Activated CD4-positive, alpha-beta memory T cell treated with anti-CD3 and anti-CD28 coated beads, Interleukin-2, amount 10 ng/mL, durations not matched to agents 7 days and 5 days (primary cell): ENCODE results near the gene ULBP3. TPM values are rescaled to one million over a fixed set of nuclear protein-coding genes. Genes with fewer than 3 reads are reported as not detected.
A peak's percentile ranks its signal among the peaks of the same experiment; 100 is the strongest.

Experiments
- CTCF ChIA-PET: fragments of 350-600 bp; sonication (Branson Sonifier 250); formaldehyde crosslinking; loops from one replicate; lab custom pipeline; 2021; ENCODE audit warnings: antibody characterized with exemption, inconsistent platforms; lab: Charles Lee
- POLR2A ChIA-PET: fragments of 350-600 bp; sonication (Branson Sonifier 250); formaldehyde crosslinking; loops from one replicate; lab custom pipeline; 2021; ENCODE audit warnings: antibody characterized with exemption; lab: Charles Lee
- DNase-seq: peaks from one replicate; pipeline ENCODE4 v3.0.0-alpha.2; 2020
- H3K27ac Mint-ChIP-seq: one replicate; pipeline ENCODE4 v1.8.0; 2021; ENCODE audit warnings: mild to moderate bottlenecking, mixed read lengths
- H3K27me3 Mint-ChIP-seq: one replicate; pipeline ENCODE4 v1.8.0; 2021; ENCODE audit warnings: mixed read lengths
- H3K36me3 Mint-ChIP-seq: one replicate; pipeline ENCODE4 v1.8.0; 2021; ENCODE audit warnings: low read depth, mixed read lengths
- H3K4me1 Mint-ChIP-seq: one replicate; pipeline ENCODE4 v1.8.0; 2021; ENCODE audit warnings: mixed read lengths
- H3K4me3 Mint-ChIP-seq: one replicate; pipeline ENCODE4 v1.8.0; 2021; ENCODE audit warnings: mild to moderate bottlenecking, mixed read lengths
- H3K9me3 Mint-ChIP-seq: one replicate; pipeline ENCODE4 v1.8.0; 2021; ENCODE audit warnings: mixed read lengths
- total RNA-seq, 2 experiments: library from RNA; stranded (reverse); gene quantifications; one replicate each; pipeline ENCODE4 v1.2.3, GENCODE V29; 2021

ULBP3 gene
- total RNA-seq = 1 to 10 TPM; 2.2 to 3.5 TPM

DNA sequence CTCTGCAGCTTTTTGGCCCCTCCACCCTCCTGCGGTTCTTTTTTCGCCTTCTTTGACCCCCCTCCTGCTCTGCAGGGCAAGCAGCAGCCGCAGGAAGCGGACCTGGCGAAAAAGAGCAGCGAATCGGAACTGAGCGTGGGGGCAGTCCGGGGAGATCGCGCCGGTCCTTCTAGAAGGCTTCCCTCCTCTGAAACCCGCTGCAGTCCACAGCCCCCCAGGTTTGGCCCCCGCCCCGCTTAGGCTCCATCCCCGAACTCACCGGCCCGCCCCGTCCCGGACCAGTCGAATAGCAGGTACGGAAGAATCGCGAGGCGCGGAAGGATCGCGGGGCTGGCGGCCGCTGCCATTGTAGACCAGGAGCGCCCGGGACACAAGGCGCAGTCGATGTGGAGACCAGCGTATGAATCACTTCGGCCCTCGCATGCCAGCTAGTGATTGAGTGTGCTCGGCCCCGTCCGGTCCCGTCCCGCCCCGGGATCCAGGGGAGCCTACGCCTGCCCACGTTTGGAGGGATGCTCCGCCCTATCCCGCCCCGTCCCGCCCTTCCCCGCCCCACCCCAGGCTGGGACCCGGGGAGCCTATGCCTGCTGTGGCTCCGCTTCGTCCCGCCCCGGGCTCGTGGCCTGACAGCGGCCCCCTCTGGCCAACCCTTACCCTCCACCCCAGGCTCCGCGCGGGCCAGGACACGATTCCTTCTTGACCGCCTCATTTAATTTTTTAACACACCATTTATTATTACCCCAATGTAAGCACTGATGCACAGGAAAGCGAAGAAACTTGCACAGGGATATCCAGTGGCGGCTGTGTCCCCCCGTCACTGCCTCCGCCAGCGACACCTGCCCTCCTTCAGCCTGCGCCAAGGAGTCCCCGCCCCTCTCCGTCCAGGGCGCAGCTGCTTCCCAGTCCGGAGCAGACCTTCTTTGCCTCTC is at the start of gene ULBP3:
TSS of gene ULBP3 (minus strand) at position 402 of the 929 bp plus-strand sequence. CDS start at position 347, 55 bp downstream.
- POLR2A ChIA-PET = interaction anchor here (1.0 kb wide), 1 partner anchor 17 kb away, joined by 3 read pairs; no protein-coding TSS in a partner anchor

DNA sequence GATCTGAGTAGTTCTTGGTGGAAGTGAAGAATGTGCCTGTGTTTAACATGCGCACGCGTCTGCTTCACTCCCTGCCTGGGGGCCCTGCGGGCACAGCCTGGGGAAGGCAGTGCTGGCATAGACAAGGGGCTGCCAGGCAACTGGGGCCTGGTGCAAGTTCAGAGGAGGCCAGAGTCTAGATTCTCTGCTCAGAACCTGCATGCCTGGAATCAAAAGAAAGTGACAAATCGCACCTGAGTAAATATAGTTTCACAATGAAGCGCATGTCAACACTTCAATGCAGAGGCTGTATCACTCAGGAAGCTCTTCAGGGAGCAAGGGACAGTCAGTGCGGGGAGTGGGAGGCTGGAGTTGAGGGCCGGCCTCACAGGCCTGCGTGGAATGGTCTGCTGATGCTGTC is 49.7 kb upstream of the ULBP3 start:
- POLR2A ChIA-PET = no interaction called here
- no peaks in the 10 kb centered on the region for H3K9me3 Mint-ChIP-seq

More for the DNA sequence above, at the start of gene ULBP3:
- CTCF ChIA-PET = interaction anchor here (6.5 kb wide), 1 partner anchor 12 kb away, joined by 49 read pairs; no protein-coding TSS in a partner anchor
- peak; percentile 78 for DNase-seq
- H3K4me3 Mint-ChIP-seq = peak within 1 kb of the TSS; percentile 69
- peaks cover 19% of the 10 kb centered on the region for H3K27me3 Mint-ChIP-seq
- H3K27ac Mint-ChIP-seq = no peak within 1 kb of the TSS
- H3K36me3 Mint-ChIP-seq = no peaks in the 10 kb centered on the region
- H3K4me1 Mint-ChIP-seq = peaks cover 43% of the 10 kb centered on the region
- H3K9me3 Mint-ChIP-seq = no peaks in the 10 kb centered on the region

DNA sequence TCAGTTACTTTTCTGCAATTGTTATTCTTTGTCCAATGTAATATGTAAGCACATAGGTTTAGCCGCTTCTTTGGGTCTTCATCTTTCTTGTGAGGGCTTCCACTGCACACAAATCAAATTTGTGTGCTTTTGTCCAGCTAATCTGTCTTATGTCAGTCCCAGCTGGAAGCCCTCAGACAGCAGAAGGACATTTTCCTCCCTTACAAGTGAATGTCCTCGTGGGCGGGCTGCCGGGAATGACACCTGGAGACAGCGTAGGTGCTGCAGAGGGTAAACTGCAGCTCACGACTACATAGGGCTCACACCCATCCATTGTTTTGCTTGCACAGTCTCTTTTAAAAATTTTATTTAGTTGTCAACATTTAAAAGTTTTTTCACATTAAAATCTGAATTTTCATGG is 49.3 kb upstream of the ULBP3 start:
- H3K4me3 Mint-ChIP-seq = no peak overlapping the region
- H3K9me3 Mint-ChIP-seq = no peaks in the 10 kb centered on the region
- POLR2A ChIA-PET = no interaction called here
- DNase-seq = no peak
- no peak overlapping the region for H3K27ac Mint-ChIP-seq
- peaks cover 5% of the 10 kb centered on the region for H3K4me1 Mint-ChIP-seq
- peaks cover 13% of the 10 kb centered on the region for H3K27me3 Mint-ChIP-seq
- CTCF ChIA-PET = no interaction called here
- no peaks in the 10 kb centered on the region for H3K36me3 Mint-ChIP-seq

More for the DNA sequence above, 49.7 kb upstream of the ULBP3 start:
- H3K36me3 Mint-ChIP-seq = no peaks in the 10 kb centered on the region
- H3K27ac Mint-ChIP-seq = no peak overlapping the region
- no peak overlapping the region for H3K4me3 Mint-ChIP-seq
- peaks cover 13% of the 10 kb centered on the region for H3K27me3 Mint-ChIP-seq
- CTCF ChIA-PET = no interaction called here
- no peak for DNase-seq
- H3K4me1 Mint-ChIP-seq = peaks cover 5% of the 10 kb centered on the region

DNA sequence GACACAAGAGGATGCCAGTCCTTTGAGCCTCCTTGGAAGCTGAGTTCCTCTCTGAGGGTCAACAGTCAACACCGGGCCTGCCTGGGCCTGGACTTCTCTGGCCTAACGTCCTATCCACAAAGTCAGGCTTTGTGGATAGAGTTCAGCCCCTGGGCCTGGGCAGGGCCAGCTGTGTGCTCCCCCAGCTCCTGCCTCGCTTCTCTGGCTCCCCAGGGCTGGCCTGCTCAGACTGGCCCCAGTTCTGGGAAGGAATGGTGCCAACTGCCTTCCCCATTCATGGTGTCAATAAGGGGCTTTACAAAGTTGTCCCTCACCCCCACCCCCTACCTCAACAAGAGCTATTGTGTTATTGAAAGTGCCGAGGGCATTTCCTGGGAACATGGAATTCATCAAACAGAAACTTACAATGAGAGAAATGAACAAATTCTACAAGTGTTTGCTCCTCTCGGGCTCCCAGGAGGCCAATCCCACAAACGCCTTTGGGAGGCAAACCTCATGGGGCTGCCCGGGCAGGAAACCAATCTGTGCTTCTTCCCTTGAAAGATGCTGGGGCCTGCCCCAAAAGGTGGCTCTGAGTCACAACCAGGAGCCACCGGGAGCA is 47.4 kb upstream of the ULBP3 start:
- Mint-ChIP-seq H3K4me1 (peaks cover 5% of the 10 kb centered on the region), H3K9me3 (no peaks in the 10 kb centered on the region), H3K27ac (no peak overlapping the region), H3K27me3 (peaks cover 7% of the 10 kb centered on the region), H3K4me3 (no peak overlapping the region), H3K36me3 (no peaks in the 10 kb centered on the region)
- POLR2A ChIA-PET = no interaction called here
- CTCF ChIA-PET = no interaction called here
- DNase-seq = no peak

DNA sequence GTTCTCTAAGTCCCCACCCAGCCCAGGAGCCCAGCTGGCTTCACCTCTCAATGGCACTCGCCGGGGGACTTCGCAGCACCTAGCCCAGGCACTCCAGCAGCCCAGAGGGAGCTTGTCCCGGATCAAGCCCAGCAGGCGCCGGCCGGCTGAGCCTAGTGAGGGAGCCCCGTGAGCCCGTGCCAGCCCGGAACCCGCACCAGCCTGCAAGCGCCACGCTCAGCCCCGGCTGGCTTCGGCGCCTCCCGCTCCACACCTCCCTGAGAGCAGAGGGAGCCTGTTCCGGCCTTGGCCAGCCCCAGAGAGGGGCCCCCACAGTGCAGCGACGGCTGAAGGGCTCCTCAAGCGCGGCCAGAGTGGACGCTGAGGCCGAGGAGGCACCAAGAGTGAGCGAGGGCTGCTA is 46.8 kb upstream of the ULBP3 start:
- Mint-ChIP-seq H3K36me3 (no peaks in the 10 kb centered on the region), H3K27me3 (peaks cover 9% of the 10 kb centered on the region), H3K9me3 (no peaks in the 10 kb centered on the region), H3K4me1 (peaks cover 5% of the 10 kb centered on the region), H3K4me3 (no peak overlapping the region), H3K27ac (no peak overlapping the region)
- ChIA-PET POLR2A (no interaction called here), CTCF (no interaction called here)
- no peak for DNase-seq

DNA sequence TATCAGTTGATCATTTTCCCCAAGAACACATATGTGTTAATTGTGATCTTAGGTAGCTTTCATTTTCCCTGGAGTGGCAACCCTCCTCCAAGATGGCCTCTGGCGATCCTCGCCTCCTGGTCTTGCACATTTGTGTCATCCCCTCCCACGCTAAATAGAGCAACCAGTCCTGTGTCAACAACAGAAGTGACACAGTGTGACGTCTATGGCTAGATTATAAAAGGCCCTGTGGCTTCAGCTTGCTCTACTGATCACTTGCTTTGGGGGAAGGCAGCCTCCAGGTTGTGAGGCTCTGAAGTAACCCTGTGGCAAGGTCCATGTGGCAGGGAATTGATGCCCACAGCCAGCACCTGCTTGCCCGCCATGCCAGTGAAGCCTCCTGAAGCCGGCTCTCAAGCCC is 43.3 kb upstream of the ULBP3 start:
- Mint-ChIP-seq H3K9me3 (no peaks in the 10 kb centered on the region), H3K36me3 (no peaks in the 10 kb centered on the region), H3K27ac (no peak overlapping the region), H3K27me3 (peaks cover 13% of the 10 kb centered on the region), H3K4me3 (no peak overlapping the region), H3K4me1 (no peaks in the 10 kb centered on the region)
- ChIA-PET POLR2A (interaction anchor here (1.5 kb wide), 1 partner anchor 11 kb away, joined by 4 read pairs; no protein-coding TSS in a partner anchor), CTCF (no interaction called here)
- no peak for DNase-seq

DNA sequence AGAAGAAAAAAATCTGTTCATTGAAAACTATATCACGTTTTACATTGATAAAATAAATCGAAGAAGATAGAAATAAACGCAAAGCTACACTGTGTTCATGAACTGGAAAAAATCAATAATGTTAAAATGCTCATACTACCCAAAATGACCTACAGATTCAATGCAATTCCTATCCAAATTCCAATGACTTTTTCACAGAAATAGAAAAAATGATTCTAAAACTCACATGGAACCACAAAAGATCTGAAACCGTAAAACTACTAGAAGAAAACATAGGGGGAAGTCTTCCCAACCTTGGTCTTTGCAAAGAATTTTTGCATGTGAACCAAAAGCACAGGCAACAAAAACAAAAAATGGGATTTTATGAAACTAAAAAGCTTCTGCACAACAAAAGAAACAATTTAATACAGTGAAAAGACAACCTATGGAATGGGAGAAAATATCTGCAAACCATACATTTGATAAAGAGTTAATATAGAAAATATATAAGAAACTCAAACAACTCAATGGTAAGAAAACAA is 33.9 kb upstream of the ULBP3 start:
- H3K36me3 Mint-ChIP-seq = no peaks in the 10 kb centered on the region
- H3K4me1 Mint-ChIP-seq = no peaks in the 10 kb centered on the region
- no peak for DNase-seq
- no peak overlapping the region for H3K4me3 Mint-ChIP-seq
- peaks cover 16% of the 10 kb centered on the region for H3K27me3 Mint-ChIP-seq
- no peak overlapping the region for H3K27ac Mint-ChIP-seq
- CTCF ChIA-PET = no interaction called here
- POLR2A ChIA-PET = no interaction called here
- no peaks in the 10 kb centered on the region for H3K9me3 Mint-ChIP-seq

DNA sequence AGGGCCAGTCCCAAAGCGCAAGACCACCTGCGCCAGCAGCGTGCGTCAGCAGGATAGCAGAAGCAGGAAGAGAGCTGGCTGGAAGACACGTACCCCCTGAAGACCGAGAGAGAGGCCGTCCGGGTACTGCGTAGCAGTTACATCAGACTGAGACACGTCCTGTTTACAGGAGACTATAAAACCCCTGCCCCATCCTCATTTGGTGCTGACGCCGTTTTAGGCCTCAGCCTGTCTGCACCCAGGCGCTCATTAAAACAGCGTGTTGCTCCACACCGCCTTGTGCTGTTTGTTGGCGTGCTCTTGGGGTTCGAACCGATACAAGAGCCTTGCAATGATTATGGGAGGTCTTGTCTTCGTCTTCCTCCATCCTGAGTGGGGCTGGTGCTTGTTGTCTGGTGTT is 31.8 kb upstream of the ULBP3 start:
- Mint-ChIP-seq H3K36me3 (no peaks in the 10 kb centered on the region), H3K9me3 (no peaks in the 10 kb centered on the region), H3K4me1 (no peaks in the 10 kb centered on the region), H3K4me3 (no peak overlapping the region), H3K27me3 (peaks cover 15% of the 10 kb centered on the region), H3K27ac (no peak overlapping the region)
- DNase-seq = no peak
- ChIA-PET POLR2A (interaction anchor here (1.3 kb wide), 1 partner anchor 11 kb away, joined by 4 read pairs; no protein-coding TSS in a partner anchor), CTCF (no interaction called here)

DNA sequence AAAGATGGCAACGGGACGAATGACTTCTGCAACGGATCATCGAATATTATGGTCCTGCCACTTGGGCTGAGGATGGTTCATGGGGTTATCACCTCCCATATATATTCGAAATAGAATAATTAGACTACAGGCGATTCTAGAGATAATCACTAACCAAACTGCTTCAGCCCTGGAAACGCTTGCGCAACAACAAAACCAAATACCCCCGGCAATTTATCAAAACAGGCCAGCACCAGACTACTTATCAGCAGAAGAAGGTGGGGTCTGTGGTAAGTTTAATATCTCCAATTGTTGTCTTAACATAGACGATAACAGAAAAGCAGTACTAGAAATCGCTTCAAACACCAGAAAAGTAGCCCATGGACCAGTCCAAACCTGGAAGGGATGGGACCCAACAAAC is 31.0 kb upstream of the ULBP3 start:
- H3K27ac Mint-ChIP-seq = no peak overlapping the region
- H3K9me3 Mint-ChIP-seq = no peaks in the 10 kb centered on the region
- ChIA-PET CTCF (no interaction called here), POLR2A (no interaction called here)
- H3K27me3 Mint-ChIP-seq = peaks cover 22% of the 10 kb centered on the region
- DNase-seq = no peak
- H3K4me1 Mint-ChIP-seq = no peaks in the 10 kb centered on the region
- H3K4me3 Mint-ChIP-seq = no peak overlapping the region
- H3K36me3 Mint-ChIP-seq = no peaks in the 10 kb centered on the region

DNA sequence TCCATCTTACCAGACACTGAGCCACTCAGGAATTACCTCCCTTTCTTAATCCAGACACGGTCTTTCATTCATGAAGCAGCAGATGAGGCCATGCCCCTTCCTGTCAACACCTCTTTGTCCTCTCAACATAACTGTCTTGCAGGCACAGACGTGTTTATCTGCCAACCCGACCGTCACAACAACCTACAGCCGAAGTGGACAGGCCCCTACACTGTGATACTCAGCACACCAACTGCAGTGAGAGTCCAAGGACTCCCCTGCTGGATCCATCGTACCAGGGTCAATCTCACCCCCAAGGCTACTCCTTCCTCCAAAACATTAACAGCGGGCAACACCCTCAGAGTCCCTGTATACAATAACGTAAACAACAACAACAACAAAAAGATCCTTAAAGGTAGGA is 30.6 kb upstream of the ULBP3 start:
- POLR2A ChIA-PET = no interaction called here
- CTCF ChIA-PET = no interaction called here

DNA sequence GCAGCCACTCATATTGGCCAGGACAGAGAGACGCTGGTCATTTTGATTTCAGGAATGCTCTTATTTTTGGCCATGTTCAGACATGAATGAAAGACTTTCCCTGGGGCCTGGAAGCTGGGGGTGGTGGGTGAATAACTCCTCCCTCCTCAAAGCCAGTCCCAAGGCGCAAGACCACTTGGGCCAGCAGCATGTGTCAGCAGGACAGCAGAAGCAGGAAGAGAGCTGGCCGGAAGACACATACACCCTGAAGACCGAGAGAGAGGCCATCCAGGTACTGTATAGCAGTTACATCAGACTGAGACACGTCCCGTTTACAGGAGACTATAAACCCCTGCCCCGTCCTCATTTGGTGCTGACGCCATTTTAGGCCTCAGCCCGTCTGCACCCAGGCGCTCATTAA is 29.2 kb upstream of the ULBP3 start:
- CTCF ChIA-PET = interaction anchor here (0.6 kb wide), 1 partner anchor 17 kb away, joined by 5 read pairs; no protein-coding TSS in a partner anchor
- H3K4me1 Mint-ChIP-seq = no peaks in the 10 kb centered on the region
- H3K27me3 Mint-ChIP-seq = peaks cover 19% of the 10 kb centered on the region
- POLR2A ChIA-PET = no interaction called here
- H3K4me3 Mint-ChIP-seq = no peak overlapping the region
- no peaks in the 10 kb centered on the region for H3K9me3 Mint-ChIP-seq
- no peak for DNase-seq
- H3K27ac Mint-ChIP-seq = no peak overlapping the region
- no peaks in the 10 kb centered on the region for H3K36me3 Mint-ChIP-seq

More for the DNA sequence above, 30.6 kb upstream of the ULBP3 start:
- Mint-ChIP-seq H3K4me3 (no peak overlapping the region), H3K27me3 (peaks cover 23% of the 10 kb centered on the region), H3K27ac (no peak overlapping the region), H3K4me1 (no peaks in the 10 kb centered on the region), H3K36me3 (no peaks in the 10 kb centered on the region), H3K9me3 (no peaks in the 10 kb centered on the region)
- no peak for DNase-seq

DNA sequence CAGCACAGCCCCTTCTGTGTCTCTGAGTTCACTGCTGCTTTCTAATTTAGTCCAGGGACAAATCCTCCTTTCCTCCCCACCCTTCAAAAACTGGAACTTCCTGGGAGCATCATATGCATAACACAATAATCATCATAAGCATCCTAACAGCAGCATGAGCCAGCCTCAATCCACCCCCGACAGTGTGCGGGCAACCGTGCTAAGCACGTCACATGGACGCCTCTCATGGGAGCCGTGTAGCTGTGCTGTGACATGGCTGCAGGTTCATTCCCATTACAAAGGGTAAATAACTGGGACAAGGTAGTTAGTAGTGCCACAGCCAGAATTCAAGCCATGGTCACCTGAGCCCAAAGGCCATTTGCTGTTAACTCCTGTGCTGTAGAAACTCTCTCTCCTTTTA is 24.5 kb upstream of the ULBP3 start:
- DNase-seq = no peak
- H3K9me3 Mint-ChIP-seq = no peaks in the 10 kb centered on the region
- ChIA-PET POLR2A (no interaction called here), CTCF (no interaction called here)
- H3K27me3 Mint-ChIP-seq = peaks cover 12% of the 10 kb centered on the region
- H3K36me3 Mint-ChIP-seq = no peaks in the 10 kb centered on the region
- no peak overlapping the region for H3K4me3 Mint-ChIP-seq
- H3K27ac Mint-ChIP-seq = no peak overlapping the region
- no peaks in the 10 kb centered on the region for H3K4me1 Mint-ChIP-seq

DNA sequence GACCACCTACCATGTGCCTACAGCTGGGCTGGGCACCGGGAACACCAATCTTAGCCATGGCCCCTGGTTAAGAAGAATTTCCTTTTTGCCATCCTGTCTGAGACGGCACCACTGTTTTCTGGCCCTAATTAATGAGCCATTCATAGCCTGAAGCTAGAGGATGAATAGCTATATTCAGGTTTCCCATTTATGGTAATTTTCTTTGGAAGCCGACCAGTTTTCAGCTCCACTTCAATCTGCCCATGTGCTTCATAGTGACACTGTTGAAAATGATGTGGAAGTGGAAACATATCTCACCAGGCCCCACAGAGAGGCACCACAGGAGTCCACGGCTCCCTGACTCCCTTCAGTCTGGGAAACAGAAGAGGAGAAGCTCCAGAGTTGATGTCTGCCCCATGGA is 22.6 kb upstream of the ULBP3 start:
- no peak overlapping the region for H3K27ac Mint-ChIP-seq
- ChIA-PET POLR2A (interaction anchor here (0.7 kb wide), 1 partner anchor 275 kb away, joined by 3 read pairs; no protein-coding TSS in a partner anchor), CTCF (interaction anchor here (1.1 to 1.2 kb wide), 2 partner anchors 9 to 250 kb away, joined by 3 read pairs; no protein-coding TSS in a partner anchor)
- H3K36me3 Mint-ChIP-seq = no peaks in the 10 kb centered on the region
- H3K4me3 Mint-ChIP-seq = no peak overlapping the region
- H3K4me1 Mint-ChIP-seq = no peaks in the 10 kb centered on the region
- H3K27me3 Mint-ChIP-seq = peaks cover 16% of the 10 kb centered on the region
- no peak for DNase-seq
- no peaks in the 10 kb centered on the region for H3K9me3 Mint-ChIP-seq
